Middle frontal gyrus (tissue), 1 donor: ENCODE measurements around the gene NETO2.

Source experiments
- DNase-seq: peaks from one replicate; pipeline ENCODE4 v3.0.0-alpha.2; 2015; ENCODE audit warnings: low spot score; ENCODE audit errors: extremely low spot score

NETO2 gene

GRCh38 chr16:47046726-47047523, 96.8 kb downstream of the NETO2 start:
- DNase-seq = no peak

GRCh38 chr16:47045459-47045858, 98.3 kb downstream of the NETO2 start:
- DNase-seq = no peak

GRCh38 chr16:47045023-47045422, 98.7 kb downstream of the NETO2 start:
- no peak for DNase-seq

GRCh38 chr16:47043970-47044684, 99.6 kb downstream of the NETO2 start:
- DNase-seq = no peak

GRCh38 chr16:47043200-47043599, 100.5 kb downstream of the NETO2 start:
- DNase-seq = no peak

- peak; percentile 75 for DNase-seq
Observed at GRCh38 chr16:47037746-47038458, 105.8 kb downstream of the NETO2 start.

- no peak for DNase-seq
Observed at GRCh38 chr16:47037396-47037745, 106.4 kb downstream of the NETO2 start.

GRCh38 chr16:47036201-47036600, 107.5 kb downstream of the NETO2 start:
- DNase-seq = no peak

GRCh38 chr16:47035436-47035835, 108.3 kb downstream of the NETO2 start:
- DNase-seq = no peak

GRCh38 chr16:47034455-47034854, 109.3 kb downstream of the NETO2 start:
- no peak for DNase-seq

GRCh38 chr16:47033176-47033575, 110.6 kb downstream of the NETO2 start:
- no peak for DNase-seq

- no peak for DNase-seq
Observed at GRCh38 chr16:47029724-47030123, 114.0 kb downstream of the NETO2 start.

- no peak for DNase-seq
Observed at GRCh38 chr16:47028767-47029377, 114.9 kb downstream of the NETO2 start.
